ENCODE results near the gene AQP12B.

DNA sequence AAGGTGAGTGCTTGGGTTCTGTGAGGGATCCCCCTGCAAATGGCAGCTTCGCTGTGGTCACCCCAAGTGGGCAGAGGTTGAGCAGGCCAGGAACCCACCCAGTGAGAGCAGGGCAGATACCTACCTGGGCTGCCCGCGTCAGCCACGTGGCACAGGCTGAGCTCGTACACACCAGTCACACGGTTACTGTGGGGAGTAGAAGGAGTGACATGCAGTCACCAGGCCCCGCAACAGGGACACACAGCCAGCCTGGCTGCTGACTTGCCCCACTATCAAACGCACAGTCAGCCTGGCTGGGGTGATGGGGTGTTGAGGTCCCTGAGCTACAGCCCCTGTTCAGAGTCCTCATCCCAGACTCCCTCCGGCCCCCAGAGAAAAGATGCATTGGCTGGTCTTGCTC, 41.2 kb upstream of the AQP12B start:
- TF ChIP-seq, protein P1, sequence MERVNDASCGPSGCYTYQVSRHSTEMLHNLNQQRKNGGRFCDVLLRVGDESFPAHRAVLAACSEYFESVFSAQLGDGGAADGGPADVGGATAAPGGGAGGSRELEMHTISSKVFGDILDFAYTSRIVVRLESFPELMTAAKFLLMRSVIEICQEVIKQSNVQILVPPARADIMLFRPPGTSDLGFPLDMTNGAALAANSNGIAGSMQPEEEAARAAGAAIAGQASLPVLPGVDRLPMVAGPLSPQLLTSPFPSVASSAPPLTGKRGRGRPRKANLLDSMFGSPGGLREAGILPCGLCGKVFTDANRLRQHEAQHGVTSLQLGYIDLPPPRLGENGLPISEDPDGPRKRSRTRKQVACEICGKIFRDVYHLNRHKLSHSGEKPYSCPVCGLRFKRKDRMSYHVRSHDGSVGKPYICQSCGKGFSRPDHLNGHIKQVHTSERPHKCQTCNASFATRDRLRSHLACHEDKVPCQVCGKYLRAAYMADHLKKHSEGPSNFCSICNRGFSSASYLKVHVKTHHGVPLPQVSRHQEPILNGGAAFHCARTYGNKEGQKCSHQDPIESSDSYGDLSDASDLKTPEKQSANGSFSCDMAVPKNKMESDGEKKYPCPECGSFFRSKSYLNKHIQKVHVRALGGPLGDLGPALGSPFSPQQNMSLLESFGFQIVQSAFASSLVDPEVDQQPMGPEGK (CRISPR knock-in tag; IDR thresholded peaks at IDR 0.05; ENCODE audit: borderline replicate concordance): no peak
- TF ChIP-seq ZNF8 (CRISPR knock-in tag; IDR thresholded peaks at IDR 0.05) (no peak), ZFP30 (CRISPR knock-in tag; IDR thresholded peaks at IDR 0.05) (no peak), ZFP3 (CRISPR knock-in tag; IDR thresholded peaks at IDR 0.05) (no peak), ESRRG (CRISPR knock-in tag; IDR thresholded peaks at IDR 0.05) (no peak), RARB (CRISPR knock-in tag; IDR thresholded peaks at IDR 0.05) (no peak)
- TF ChIP-seq, protein P2, sequence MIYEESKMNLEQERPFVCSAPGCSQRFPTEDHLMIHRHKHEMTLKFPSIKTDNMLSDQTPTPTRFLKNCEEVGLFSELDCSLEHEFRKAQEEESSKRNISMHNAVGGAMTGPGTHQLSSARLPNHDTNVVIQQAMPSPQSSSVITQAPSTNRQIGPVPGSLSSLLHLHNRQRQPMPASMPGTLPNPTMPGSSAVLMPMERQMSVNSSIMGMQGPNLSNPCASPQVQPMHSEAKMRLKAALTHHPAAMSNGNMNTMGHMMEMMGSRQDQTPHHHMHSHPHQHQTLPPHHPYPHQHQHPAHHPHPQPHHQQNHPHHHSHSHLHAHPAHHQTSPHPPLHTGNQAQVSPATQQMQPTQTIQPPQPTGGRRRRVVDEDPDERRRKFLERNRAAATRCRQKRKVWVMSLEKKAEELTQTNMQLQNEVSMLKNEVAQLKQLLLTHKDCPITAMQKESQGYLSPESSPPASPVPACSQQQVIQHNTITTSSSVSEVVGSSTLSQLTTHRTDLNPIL (CRISPR knock-in tag; IDR thresholded peaks at IDR 0.05; ENCODE audit: low read depth): no peak

Measured in SK-N-SH treated with all-trans-retinoic acid at 6 μM for 48 hours (cell line).